ENCODE data around the gene EFCAB7. TPM values are rescaled to one million over a fixed set of nuclear protein-coding genes. Genes with fewer than 3 reads are reported as not detected.

Gene EFCAB7
- total RNA-seq (ENCODE audit: unreplicated experiment), result 4.7 TPM
- long read RNA-seq, partial matches to known transcripts, result 0 of 2 reads
- long read RNA-seq, other reads (novel, unspliced or antisense), result 1 of 2 reads

DNA sequence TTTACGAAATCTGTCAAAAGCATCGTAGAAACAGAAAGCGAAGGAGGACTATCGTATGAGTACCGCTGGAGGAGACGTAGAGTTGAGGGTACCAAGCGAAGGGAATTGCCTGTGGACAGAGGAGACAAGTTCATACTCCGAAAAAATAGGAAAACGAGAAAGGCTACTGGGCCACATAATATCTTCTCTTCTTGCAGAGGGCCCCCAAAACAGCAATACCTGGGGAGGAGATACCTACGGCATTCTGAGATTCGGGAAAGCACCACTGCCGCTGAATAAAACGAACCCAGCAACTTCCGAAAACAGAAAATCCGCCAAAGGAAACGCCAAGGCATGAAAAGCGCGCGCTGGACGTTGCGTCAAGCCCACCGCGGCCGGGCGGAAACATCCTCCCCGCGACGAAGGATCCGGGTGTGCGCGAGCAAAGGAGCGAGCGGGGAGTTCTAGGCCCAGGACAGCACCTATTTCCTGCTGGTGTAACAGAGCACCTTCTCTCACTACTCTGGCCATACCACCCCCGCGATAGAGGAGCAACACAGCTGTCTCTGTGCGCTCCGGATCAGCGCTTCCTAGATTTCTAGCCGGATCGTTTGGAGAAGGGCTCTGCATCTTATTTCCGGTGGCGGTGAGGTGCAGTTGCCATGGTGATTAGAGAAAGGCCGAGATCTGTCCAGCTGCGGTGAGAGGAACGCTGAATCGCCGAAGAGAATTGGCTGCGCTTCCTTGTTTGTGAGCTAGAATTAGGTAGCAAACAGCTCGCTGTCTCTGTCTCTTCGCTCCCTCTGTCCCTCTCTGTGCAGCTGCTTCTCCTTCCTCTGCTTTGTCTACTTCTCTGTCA is at the start of gene EFCAB7, which contains the start of gene ITGB3BP:
TSS of gene EFCAB7 (plus strand) at position 635 of the 838 bp plus-strand sequence. CDS start 2,048 bp downstream, outside the sequence.
TSS of gene ITGB3BP (minus strand) at position 335 of the 838 bp plus-strand sequence. CDS start at position 243, 92 bp downstream.
- no peak for TF ChIP-seq CTCF (IDR thresholded peaks at IDR 0.05; ENCODE audit: unreplicated experiment)
- H3K9me3 Mint-ChIP-seq (ENCODE audit: unreplicated experiment), result no peaks in the 10 kb centered on the region
- DNase-seq (ENCODE audit: low spot score), result peak; percentile 81
- no peaks in the 10 kb centered on the region for H3K36me3 Mint-ChIP-seq (ENCODE audit: low read depth, unreplicated experiment)
- peaks cover 9% of the 10 kb centered on the region for H3K4me1 Mint-ChIP-seq (ENCODE audit: unreplicated experiment)
- H3K27me3 Mint-ChIP-seq (ENCODE audit: unreplicated experiment), result no peaks in the 10 kb centered on the region
- peak within 1 kb of the TSS; percentile 95 for H3K4me3 Mint-ChIP-seq (ENCODE audit: unreplicated experiment)
- peak within 1 kb of the TSS; percentile 91 for H3K27ac Mint-ChIP-seq (ENCODE audit: unreplicated experiment)

DNA sequence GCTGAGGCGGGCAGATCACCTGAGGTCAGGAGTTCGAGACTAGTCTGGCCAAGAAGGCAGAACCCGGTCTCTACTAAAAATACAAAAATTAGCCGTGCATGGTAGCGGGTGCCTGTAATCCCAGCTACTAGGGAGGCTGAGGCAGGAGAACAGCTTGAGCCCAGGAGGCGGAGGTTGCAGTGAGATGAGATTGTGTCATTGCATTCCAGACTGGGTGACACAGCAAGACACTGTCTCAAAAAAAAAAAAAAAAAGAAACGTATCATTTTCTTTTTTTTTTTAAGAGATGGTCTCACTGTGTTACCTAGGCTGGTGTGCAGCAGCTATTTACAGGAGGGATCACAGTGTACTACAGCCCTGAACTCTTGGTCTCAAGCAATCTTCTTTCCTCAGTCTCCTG is 47.6 kb upstream of the EFCAB7 start:
- Mint-ChIP-seq H3K9me3 (ENCODE audit: unreplicated experiment) (no peaks in the 10 kb centered on the region), H3K4me3 (ENCODE audit: unreplicated experiment) (no peak overlapping the region), H3K27me3 (ENCODE audit: unreplicated experiment) (no peaks in the 10 kb centered on the region), H3K27ac (ENCODE audit: unreplicated experiment) (no peak overlapping the region), H3K4me1 (ENCODE audit: unreplicated experiment) (no peaks in the 10 kb centered on the region), H3K36me3 (ENCODE audit: low read depth, unreplicated experiment) (peaks cover 15% of the 10 kb centered on the region)
- no peak for DNase-seq (ENCODE audit: low spot score)
- TF ChIP-seq CTCF (IDR thresholded peaks at IDR 0.05; ENCODE audit: unreplicated experiment), result no peak

GRCh38 chr1:63480057-63480456 is 43.3 kb upstream of the EFCAB7 start:
- no peaks in the 10 kb centered on the region for H3K4me1 Mint-ChIP-seq (ENCODE audit: unreplicated experiment)
- H3K36me3 Mint-ChIP-seq (ENCODE audit: low read depth, unreplicated experiment), result peaks cover 4% of the 10 kb centered on the region
- no peak for TF ChIP-seq CTCF (IDR thresholded peaks at IDR 0.05; ENCODE audit: unreplicated experiment)
- no peak overlapping the region for H3K27ac Mint-ChIP-seq (ENCODE audit: unreplicated experiment)
- no peaks in the 10 kb centered on the region for H3K27me3 Mint-ChIP-seq (ENCODE audit: unreplicated experiment)
- DNase-seq (ENCODE audit: low spot score), result no peak
- no peak overlapping the region for H3K4me3 Mint-ChIP-seq (ENCODE audit: unreplicated experiment)
- no peaks in the 10 kb centered on the region for H3K9me3 Mint-ChIP-seq (ENCODE audit: unreplicated experiment)

DNA sequence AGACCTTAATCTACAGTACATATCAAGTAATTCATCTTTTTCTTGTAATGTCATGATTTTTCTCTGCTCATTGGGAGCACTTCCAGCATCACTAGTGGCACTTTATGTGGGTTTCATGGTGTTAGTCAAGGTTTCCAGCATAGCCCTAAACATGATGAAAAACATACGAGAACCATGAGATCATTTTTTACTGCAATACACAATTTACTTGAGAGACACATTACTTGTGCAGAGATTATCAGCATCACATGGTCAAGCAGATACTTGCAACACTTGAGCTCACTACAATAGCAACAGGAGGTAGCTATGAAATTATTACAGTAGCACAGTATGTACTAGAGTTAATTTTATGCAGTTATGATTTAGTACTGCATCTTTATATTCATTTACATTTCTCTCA is 36.7 kb upstream of the EFCAB7 start:
- no peak overlapping the region for H3K4me3 Mint-ChIP-seq (ENCODE audit: unreplicated experiment)
- no peak for TF ChIP-seq CTCF (IDR thresholded peaks at IDR 0.05; ENCODE audit: unreplicated experiment)
- H3K27me3 Mint-ChIP-seq (ENCODE audit: unreplicated experiment), result no peaks in the 10 kb centered on the region
- no peak overlapping the region for H3K27ac Mint-ChIP-seq (ENCODE audit: unreplicated experiment)
- H3K4me1 Mint-ChIP-seq (ENCODE audit: unreplicated experiment), result peaks cover 7% of the 10 kb centered on the region
- no peaks in the 10 kb centered on the region for H3K36me3 Mint-ChIP-seq (ENCODE audit: low read depth, unreplicated experiment)
- H3K9me3 Mint-ChIP-seq (ENCODE audit: unreplicated experiment), result no peaks in the 10 kb centered on the region
- DNase-seq (ENCODE audit: low spot score), result no peak

Data from endothelial cell (in vitro differentiated cells).